ENCODE measurements around the gene PEX26. TPM values are rescaled to one million over a fixed set of nuclear protein-coding genes. Genes with fewer than 3 reads are reported as not detected.
"Not testable (repeated sequence)": the region's sequence is repeated elsewhere in the genome, so short reads cannot be mapped to it uniquely, and the experiment has no call there.

Gene PEX26
- total RNA-seq, 1 donor from 2014 or later, result 39.5 TPM

GRCh38 chr22:18093661-18094060 lies 15.9 kb downstream of the PEX26 start:
- intact Hi-C loops (cut with micrococcal nuclease), result no loop called here

GRCh38 chr22:18095101-18095805 lies 17.5 kb downstream of the PEX26 start:
- intact Hi-C loops (cut with micrococcal nuclease), result no loop called here

GRCh38 chr22:18096823-18097222 lies 19.0 kb downstream of the PEX26 start:
- intact Hi-C loops (cut with micrococcal nuclease), result no loop called here

GRCh38 chr22:18100781-18101180 lies 23.0 kb downstream of the PEX26 start:
- intact Hi-C loops (cut with micrococcal nuclease), result loop anchor here (2.0 kb wide), 1 partner anchor 70 kb away; no protein-coding TSS in a partner anchor

GRCh38 chr22:18101536-18101935 lies 23.7 kb downstream of the PEX26 start:
- intact Hi-C loops (cut with micrococcal nuclease), result loop anchor here (2.0 kb wide), 1 partner anchor 71 kb away; no protein-coding TSS in a partner anchor

GRCh38 chr22:18103527-18104269 lies 25.9 kb downstream of the PEX26 start:
- intact Hi-C loops (cut with micrococcal nuclease), result no loop called here

- intact Hi-C loops (cut with micrococcal nuclease), result no loop called here
These were observed 26.8 kb downstream of the PEX26 start for GRCh38 chr22:18104566-18104965.

GRCh38 chr22:18105981-18106380 lies 28.2 kb downstream of the PEX26 start:
- intact Hi-C loops (cut with micrococcal nuclease), result not testable (repeated sequence)

GRCh38 chr22:18106550-18107341 lies 29.0 kb downstream of the PEX26 start:
- intact Hi-C loops (cut with micrococcal nuclease), result not testable (repeated sequence)

- intact Hi-C loops (cut with micrococcal nuclease), result no loop called here
These were observed 30.4 kb downstream of the PEX26 start for GRCh38 chr22:18108187-18108586.

- intact Hi-C loops (cut with micrococcal nuclease), result no loop called here
These were observed 31.8 kb downstream of the PEX26 start for GRCh38 chr22:18109410-18110193.

GRCh38 chr22:18110194-18110953 lies 32.6 kb downstream of the PEX26 start, which contains the start of gene TUBA8:
TUBA8 (plus strand) TSS chr22:18110809; CDS start chr22:18110866, 57 bp downstream.
- intact Hi-C loops (cut with micrococcal nuclease), result no loop called here

GRCh38 chr22:18110954-18111758 lies 33.4 kb downstream of the PEX26 start:
- intact Hi-C loops (cut with micrococcal nuclease), result no loop called here

GRCh38 chr22:18111759-18112330 lies 34.1 kb downstream of the PEX26 start:
- intact Hi-C loops (cut with micrococcal nuclease), result no loop called here

GRCh38 chr22:18112440-18112839 lies 34.6 kb downstream of the PEX26 start:
- intact Hi-C loops (cut with micrococcal nuclease), result no loop called here

- intact Hi-C loops (cut with micrococcal nuclease), result no loop called here
These were observed 36.0 kb downstream of the PEX26 start for GRCh38 chr22:18113680-18114394.

GRCh38 chr22:18114495-18114894 lies 36.7 kb downstream of the PEX26 start:
- intact Hi-C loops (cut with micrococcal nuclease), result no loop called here

- intact Hi-C loops (cut with micrococcal nuclease), result no loop called here
These were observed 37.3 kb downstream of the PEX26 start for GRCh38 chr22:18114976-18115652.
